Neural progenitor cell (in vitro differentiated cells): Measurements from ENCODE around the gene TNFSF4. TPM values are rescaled to one million over a fixed set of nuclear protein-coding genes. Genes with fewer than 3 reads are reported as not detected.

Experiments
- DNase-seq: peaks from one replicate; pipeline ENCODE4 v3.0.0-alpha.2; 2016; ENCODE audit warnings: low spot score
- H2AFZ ChIP-seq: fragments of 200-600 bp; sonication (generic); replicated peaks from 2 replicates; pipeline ENCODE4 v1.6.1; 2016; ENCODE audit warnings: antibody characterized with exemption
- H3F3A ChIP-seq: fragments of 200-600 bp; sonication (generic); 2 replicates; pipeline ENCODE4 v1.6.1; 2016; ENCODE audit warnings: antibody characterized with exemption, low read depth
- H3K27ac ChIP-seq: fragments of 200-600 bp; sonication (generic); 2 replicates; pipeline ENCODE4 v1.5.1; 2016; ENCODE audit warnings: mild to moderate bottlenecking
- H3K27me3 ChIP-seq: fragments of 200-600 bp; sonication (generic); 2 replicates; pipeline ENCODE4 v1.6.1; 2016; ENCODE audit warnings: mild to moderate bottlenecking, moderate library complexity
- H3K36me3 ChIP-seq: fragments of 200-600 bp; sonication (generic); 2 replicates; pipeline ENCODE4 v1.5.1; 2016
- H3K4me1 ChIP-seq: fragments of 200-600 bp; sonication (generic); 2 replicates; pipeline ENCODE4 v1.6.1; 2016; ENCODE audit warnings: mixed run types
- H3K4me2 ChIP-seq: fragments of 200-600 bp; sonication (generic); 2 replicates; pipeline ENCODE4 v1.6.1; 2016
- H3K4me3 ChIP-seq: fragments of 200-600 bp; sonication (generic); 2 replicates; pipeline ENCODE4 v1.5.1; 2016
- H3K79me2 ChIP-seq: fragments of 200-600 bp; sonication (generic); 2 replicates; pipeline ENCODE4 v1.6.1; 2016; ENCODE audit warnings: low read depth
- H3K9ac ChIP-seq: fragments of 200-600 bp; sonication (generic); 2 replicates; pipeline ENCODE4 v1.6.1; 2016
- H3K9me3 ChIP-seq: fragments of 200-600 bp; sonication (generic); 2 replicates; pipeline ENCODE4 v1.5.1; 2016; ENCODE audit warnings: low read depth
- H4K20me1 ChIP-seq: fragments of 200-600 bp; sonication (generic); 2 replicates; pipeline ENCODE4 v1.6.1; 2016; ENCODE audit warnings: low read depth
- H3K27ac Mint-ChIP-seq: 3 replicates; pipeline ENCODE4 v1.8.0; 2021; ENCODE audit warnings: mixed read lengths
- H3K27me3 Mint-ChIP-seq: 2 replicates; pipeline ENCODE4 v1.8.0; 2022; ENCODE audit warnings: low read depth, mild to moderate bottlenecking, inconsistent platforms, moderate library complexity, mixed read lengths; ENCODE audit not compliant: insufficient read depth
- H3K36me3 Mint-ChIP-seq: 3 replicates; pipeline ENCODE4 v1.8.0; 2021; ENCODE audit warnings: mixed read lengths
- H3K4me1 Mint-ChIP-seq: 3 replicates; pipeline ENCODE4 v1.8.0; 2021; ENCODE audit warnings: mixed read lengths
- H3K4me3 Mint-ChIP-seq: 3 replicates; pipeline ENCODE4 v1.8.0; 2021; ENCODE audit warnings: mild to moderate bottlenecking, moderate library complexity, mixed read lengths
- H3K9me3 Mint-ChIP-seq: 3 replicates; pipeline ENCODE4 v1.8.0; 2020; ENCODE audit warnings: mixed read lengths
- CTCF ChIP-seq: fragments of 200-600 bp; sonication (generic); IDR thresholded peaks from 2 replicates; pipeline ENCODE4 v1.5.1; 2017; ENCODE audit warnings: antibody characterized with exemption, mild to moderate bottlenecking
- EZH2 ChIP-seq: fragments of 200-600 bp; sonication (generic); IDR thresholded peaks from 2 replicates; pipeline ENCODE4 v1.6.1; 2017; ENCODE audit warnings: antibody characterized with exemption, mild to moderate bottlenecking, moderate library complexity
- EZH2phosphoT487 ChIP-seq: fragments of 200-600 bp; sonication (generic); IDR thresholded peaks from 2 replicates; pipeline ENCODE4 v1.6.1; 2017; ENCODE audit warnings: antibody characterized with exemption
- total RNA-seq: library from RNA; depleted of rRNA; stranded (reverse); fragments of >200 nt; gene quantifications from 2 replicates; pipeline ENCODE4 v1.2.3, GENCODE V29; 2015; ENCODE audit warnings: low replicate concordance

The TNFSF4 gene
- total RNA-seq, 1 donor from 2014 or later = 2.1 TPM

GRCh38 chr1:173150795-173151194 lies 56.3 kb downstream of the TNFSF4 start:
- TF ChIP-seq EZH2phosphoT487 = no peak
- no peak for TF ChIP-seq EZH2
- TF ChIP-seq CTCF = no peak
- H4K20me1 ChIP-seq = no peaks in the 10 kb centered on the region
- Mint-ChIP-seq H3K9me3 (peaks cover 12% of the 10 kb centered on the region), H3K27me3 (no peaks in the 10 kb centered on the region), H3K27ac (no peak overlapping the region), H3K4me1 (no peaks in the 10 kb centered on the region), H3K4me3 (no peak overlapping the region), H3K36me3 (peaks cover 2% of the 10 kb centered on the region)
- no peaks in the 10 kb centered on the region for H3K79me2 ChIP-seq
- no peaks in the 10 kb centered on the region for H3K27me3 ChIP-seq
- H3F3A ChIP-seq = no peaks in the 10 kb centered on the region
- no peaks in the 10 kb centered on the region for H3K9me3 ChIP-seq
- H2AFZ ChIP-seq = no peak overlapping the region
- no peak overlapping the region for H3K4me2 ChIP-seq
- H3K36me3 ChIP-seq = no peaks in the 10 kb centered on the region
- no peak overlapping the region for H3K27ac ChIP-seq
- no peaks in the 10 kb centered on the region for H3K4me1 ChIP-seq
- no peak for DNase-seq
- no peak overlapping the region for H3K4me3 ChIP-seq
- H3K9ac ChIP-seq = no peak overlapping the region

GRCh38 chr1:173149887-173150286 lies 57.2 kb downstream of the TNFSF4 start:
- H3K4me1 ChIP-seq = no peaks in the 10 kb centered on the region
- H3K4me2 ChIP-seq = no peak overlapping the region
- Mint-ChIP-seq H3K27ac (no peak overlapping the region), H3K4me3 (no peak overlapping the region), H3K4me1 (no peaks in the 10 kb centered on the region), H3K27me3 (no peaks in the 10 kb centered on the region), H3K36me3 (peaks cover 2% of the 10 kb centered on the region), H3K9me3 (peaks cover 12% of the 10 kb centered on the region)
- no peak overlapping the region for H3K9ac ChIP-seq
- no peaks in the 10 kb centered on the region for H3K79me2 ChIP-seq
- no peak for TF ChIP-seq EZH2phosphoT487
- no peak for TF ChIP-seq CTCF
- no peak for TF ChIP-seq EZH2
- no peaks in the 10 kb centered on the region for H3F3A ChIP-seq
- H3K27me3 ChIP-seq = no peaks in the 10 kb centered on the region
- no peak for DNase-seq
- H4K20me1 ChIP-seq = no peaks in the 10 kb centered on the region
- no peaks in the 10 kb centered on the region for H3K9me3 ChIP-seq
- no peak overlapping the region for H2AFZ ChIP-seq
- no peaks in the 10 kb centered on the region for H3K36me3 ChIP-seq
- H3K27ac ChIP-seq = no peak overlapping the region
- H3K4me3 ChIP-seq = no peak overlapping the region

- DNase-seq = no peak
- no peaks in the 10 kb centered on the region for H3K79me2 ChIP-seq
- no peak overlapping the region for H3K4me3 ChIP-seq
- H3K4me1 ChIP-seq = no peaks in the 10 kb centered on the region
- peaks cover 2% of the 10 kb centered on the region for H3K36me3 Mint-ChIP-seq
- H3K9me3 Mint-ChIP-seq = peaks cover 12% of the 10 kb centered on the region
- H3K27ac Mint-ChIP-seq = no peak overlapping the region
- H3K27me3 Mint-ChIP-seq = no peaks in the 10 kb centered on the region
- H2AFZ ChIP-seq = no peak overlapping the region
- H3K27me3 ChIP-seq = no peaks in the 10 kb centered on the region
- H3K9ac ChIP-seq = no peak overlapping the region
- no peaks in the 10 kb centered on the region for H3K4me1 Mint-ChIP-seq
- no peaks in the 10 kb centered on the region for H3K36me3 ChIP-seq
- no peak overlapping the region for H3K27ac ChIP-seq
- no peaks in the 10 kb centered on the region for H4K20me1 ChIP-seq
- TF ChIP-seq EZH2phosphoT487 = no peak
- no peak for TF ChIP-seq CTCF
- no peak for TF ChIP-seq EZH2
- H3K4me3 Mint-ChIP-seq = no peak overlapping the region
- H3K9me3 ChIP-seq = no peaks in the 10 kb centered on the region
- H3F3A ChIP-seq = no peaks in the 10 kb centered on the region
- no peak overlapping the region for H3K4me2 ChIP-seq
Observed at GRCh38 chr1:173148971-173149370, 58.2 kb downstream of the TNFSF4 start.
